Right forelimb (tissue), 1 donor: Measurements from ENCODE around the gene KIAA0319L.

Experiments
- DNase-seq: peaks from one replicate; pipeline ENCODE4 v3.0.0-alpha.2; 2018

Gene KIAA0319L

GRCh38 chr1:35535243-35535642, 22.0 kb downstream of the KIAA0319L start:
- no peak for DNase-seq

- DNase-seq: no peak
These were observed 23.6 kb downstream of the KIAA0319L start for GRCh38 chr1:35533586-35533985.

DNA sequence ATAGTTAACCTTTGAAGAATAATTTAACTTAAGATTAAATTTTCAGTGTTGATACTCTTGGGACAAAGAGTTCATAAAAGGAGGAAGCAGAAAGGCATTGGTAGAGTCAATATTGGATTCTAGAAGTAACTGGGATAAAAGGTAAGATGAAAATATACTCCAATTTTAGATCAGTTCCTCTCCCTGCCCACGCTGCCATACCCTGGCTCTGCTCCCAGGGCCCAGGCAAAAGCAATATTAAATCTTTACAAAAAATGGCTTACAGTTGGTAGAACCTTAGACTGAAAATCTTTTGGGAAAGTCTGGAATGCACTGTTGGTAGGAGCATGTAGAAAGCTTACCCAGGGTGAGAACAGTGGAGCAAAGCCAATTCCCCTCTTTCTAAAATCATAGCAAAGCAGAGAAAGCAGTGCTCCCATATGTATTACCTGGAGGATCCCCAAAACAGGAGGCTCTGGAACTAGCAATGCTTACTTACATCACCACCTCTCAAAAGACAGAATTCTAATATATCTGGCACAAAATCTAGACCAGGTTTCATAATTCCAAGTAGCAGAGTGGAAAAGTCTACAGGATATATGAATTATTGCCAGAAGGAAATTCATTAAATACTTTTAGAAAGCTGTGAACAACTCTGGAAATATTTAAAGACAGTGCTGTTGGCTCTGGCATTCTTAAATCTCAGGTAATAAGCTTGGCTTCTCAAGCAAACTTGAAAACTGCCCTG, 24.5 kb downstream of the KIAA0319L start:
- DNase-seq: no peak

DNA sequence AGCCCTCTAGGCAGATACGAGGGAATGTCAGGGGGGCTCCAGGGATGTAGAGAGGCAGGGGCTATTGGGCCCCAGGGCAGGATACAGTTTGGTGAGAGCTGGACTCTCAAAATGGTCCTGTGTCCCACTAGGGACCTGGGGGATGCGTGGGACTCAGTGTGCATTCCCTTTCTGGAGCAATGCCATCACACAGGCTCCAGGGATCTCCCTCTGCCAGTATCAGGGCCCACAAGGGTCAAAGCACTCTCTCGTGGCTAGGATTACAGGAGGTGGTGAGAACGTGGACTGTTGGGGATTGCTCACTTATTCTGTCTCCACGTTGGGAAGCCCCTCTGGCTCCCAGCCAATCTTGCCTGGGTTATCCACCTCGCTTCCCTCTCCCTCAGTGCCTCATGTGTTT, 25.8 kb downstream of the KIAA0319L start:
- no peak for DNase-seq

- DNase-seq: no peak
These were observed 26.3 kb downstream of the KIAA0319L start for GRCh38 chr1:35530946-35531345.

- DNase-seq: no peak
These were observed 27.0 kb downstream of the KIAA0319L start for GRCh38 chr1:35530168-35530567.

GRCh38 chr1:35524106-35524505, 33.1 kb downstream of the KIAA0319L start:
- DNase-seq: no peak

DNA sequence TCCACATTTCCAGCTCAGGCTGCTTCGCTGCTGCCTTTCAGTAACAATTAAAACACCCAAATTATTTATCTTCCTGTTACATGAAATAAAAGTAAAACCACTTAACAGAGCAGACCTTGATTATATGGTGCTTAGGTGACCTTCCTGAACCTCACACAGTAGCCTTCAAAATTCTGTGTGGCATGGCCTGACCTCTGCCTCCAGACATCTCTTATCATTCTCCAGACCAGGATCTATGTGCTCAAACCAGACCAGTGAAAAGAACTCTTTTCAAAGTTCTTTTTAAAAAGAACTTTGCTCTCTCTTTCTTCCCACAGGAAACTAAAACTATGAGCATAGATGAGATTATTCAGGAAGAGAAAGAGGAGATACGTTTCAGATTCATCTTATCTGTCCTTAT, 37.8 kb downstream of the KIAA0319L start:
- no peak for DNase-seq

- no peak for DNase-seq
These were observed 39.0 kb downstream of the KIAA0319L start for GRCh38 chr1:35518183-35518582.

- no peak for DNase-seq
These were observed 45.9 kb downstream of the KIAA0319L start for GRCh38 chr1:35511305-35511704.

GRCh38 chr1:35509558-35509957, 47.6 kb downstream of the KIAA0319L start:
- no peak for DNase-seq

GRCh38 chr1:35507947-35508346, 49.3 kb downstream of the KIAA0319L start:
- DNase-seq: no peak

- no peak for DNase-seq
These were observed 50.0 kb downstream of the KIAA0319L start for GRCh38 chr1:35506960-35507912.

DNA sequence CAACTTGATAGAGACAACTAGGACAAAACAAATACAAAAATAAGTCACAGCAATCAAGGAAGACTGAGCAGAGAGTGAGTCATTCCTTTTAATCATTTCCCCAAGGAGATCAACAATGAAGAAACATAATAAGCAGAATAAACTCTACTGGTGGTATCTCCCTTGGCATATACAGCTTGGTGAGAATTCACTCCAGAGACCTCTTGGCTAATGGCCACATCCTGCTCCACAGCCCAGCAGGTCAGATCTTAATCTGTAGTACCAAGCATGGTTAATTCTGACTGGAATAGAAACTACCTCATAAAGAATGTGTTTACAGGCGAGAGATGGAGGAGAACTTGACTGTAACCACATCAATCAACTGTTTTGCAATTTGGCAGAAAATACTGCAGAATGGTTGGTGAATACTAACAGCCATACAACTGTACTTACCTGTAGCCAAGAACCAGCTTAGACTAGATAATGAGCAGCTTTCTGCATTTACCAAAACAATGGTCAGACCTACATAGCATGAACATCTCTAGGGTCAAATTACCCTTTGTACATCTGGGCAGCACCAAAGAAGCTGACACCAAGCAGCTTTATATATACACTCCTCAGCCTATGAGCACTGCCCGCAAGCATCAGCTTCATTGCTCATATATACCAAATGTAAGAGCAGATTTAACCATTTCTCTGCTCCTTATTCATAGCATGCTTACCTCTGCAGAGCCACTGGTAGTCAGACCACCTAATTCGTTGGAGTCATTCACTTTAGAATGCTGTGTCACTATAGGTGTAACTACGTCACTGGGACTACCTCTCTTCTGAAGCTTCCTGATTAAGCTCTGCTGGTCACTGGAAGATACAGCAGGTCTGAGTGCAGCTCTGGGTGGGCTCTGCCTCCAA, 51.0 kb downstream of the KIAA0319L start:
- DNase-seq: no peak

DNA sequence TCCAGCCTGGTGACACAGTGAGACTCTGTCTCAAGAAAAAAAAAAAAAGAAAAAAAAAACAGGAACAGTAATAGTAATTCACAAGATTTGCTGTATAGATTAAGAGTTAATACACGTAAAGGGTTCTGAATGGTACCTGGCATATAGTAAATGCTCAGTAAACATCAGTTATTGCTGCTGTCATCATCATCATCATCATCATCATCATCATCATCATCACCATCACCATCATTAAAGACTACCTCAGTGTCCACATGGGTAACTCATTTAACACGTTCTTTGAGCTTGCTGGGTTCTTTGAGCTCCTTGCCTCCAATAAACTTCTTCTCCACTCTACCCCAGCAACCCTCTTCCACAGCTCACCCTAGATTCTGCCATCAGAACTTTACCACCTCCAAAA, 55.0 kb downstream of the KIAA0319L start:
- DNase-seq: no peak

- DNase-seq: no peak
These were observed 56.8 kb downstream of the KIAA0319L start for GRCh38 chr1:35500439-35500838.

GRCh38 chr1:35499652-35500176, 57.5 kb downstream of the KIAA0319L start:
- DNase-seq: no peak

DNA sequence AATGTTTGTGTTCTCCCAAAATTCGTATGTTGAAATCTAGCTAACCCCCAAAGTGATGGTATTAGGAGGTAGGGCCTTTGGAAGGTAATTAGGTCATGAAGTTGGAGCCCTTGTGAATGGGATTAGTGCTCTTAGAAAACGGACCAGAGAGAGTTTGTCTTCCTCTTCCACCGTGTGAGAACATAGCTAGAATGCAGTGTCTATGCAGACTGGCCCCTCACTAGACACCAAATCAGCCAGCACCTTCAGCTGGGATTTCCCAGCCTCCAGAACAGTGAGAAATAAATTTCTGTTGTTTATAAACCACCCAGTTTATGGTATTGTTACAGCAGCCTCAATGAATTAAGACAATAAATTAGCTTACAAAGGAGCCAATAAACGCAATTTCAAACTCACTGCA, 58.0 kb downstream of the KIAA0319L start:
- DNase-seq: no peak

DNA sequence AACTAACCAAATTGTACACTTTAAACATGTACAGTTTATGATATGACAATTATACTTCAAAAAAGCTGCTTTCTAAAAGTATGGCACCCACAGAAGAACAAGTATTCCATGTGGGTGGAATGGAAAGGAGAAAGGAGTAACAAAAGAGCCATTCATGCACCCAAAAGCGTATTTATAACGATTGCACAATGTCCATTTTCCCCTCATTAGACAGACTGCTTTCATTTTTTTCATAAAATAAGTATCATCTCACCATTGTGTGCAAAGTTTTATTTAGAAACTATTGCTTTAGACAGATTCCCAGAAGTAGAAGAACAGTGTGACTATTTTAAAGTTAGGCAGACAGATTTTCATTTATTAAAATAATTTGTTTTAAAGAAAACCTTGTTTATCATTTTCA, 59.6 kb downstream of the KIAA0319L start:
- DNase-seq: no peak

DNA sequence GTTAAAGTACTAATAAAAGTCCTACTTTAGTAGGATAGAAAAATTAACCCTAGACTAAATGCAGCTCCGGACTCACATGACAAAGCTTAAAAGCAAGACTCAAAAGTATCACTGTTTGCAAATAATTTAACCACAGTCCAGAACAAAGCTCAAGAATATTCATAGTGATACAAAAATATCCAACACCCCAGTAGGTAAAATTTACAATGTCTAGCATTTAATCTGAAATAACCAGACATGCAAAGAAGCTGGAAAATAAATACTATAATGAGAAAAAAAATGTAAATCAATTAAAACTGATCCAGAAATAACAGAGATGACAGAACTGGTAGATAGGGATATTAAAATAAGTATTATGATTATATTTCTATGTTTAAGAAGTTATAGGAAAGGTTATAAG, 67.0 kb downstream of the KIAA0319L start:
- DNase-seq: no peak

- DNase-seq: no peak
These were observed 68.9 kb downstream of the KIAA0319L start for GRCh38 chr1:35488336-35488735.

DNA sequence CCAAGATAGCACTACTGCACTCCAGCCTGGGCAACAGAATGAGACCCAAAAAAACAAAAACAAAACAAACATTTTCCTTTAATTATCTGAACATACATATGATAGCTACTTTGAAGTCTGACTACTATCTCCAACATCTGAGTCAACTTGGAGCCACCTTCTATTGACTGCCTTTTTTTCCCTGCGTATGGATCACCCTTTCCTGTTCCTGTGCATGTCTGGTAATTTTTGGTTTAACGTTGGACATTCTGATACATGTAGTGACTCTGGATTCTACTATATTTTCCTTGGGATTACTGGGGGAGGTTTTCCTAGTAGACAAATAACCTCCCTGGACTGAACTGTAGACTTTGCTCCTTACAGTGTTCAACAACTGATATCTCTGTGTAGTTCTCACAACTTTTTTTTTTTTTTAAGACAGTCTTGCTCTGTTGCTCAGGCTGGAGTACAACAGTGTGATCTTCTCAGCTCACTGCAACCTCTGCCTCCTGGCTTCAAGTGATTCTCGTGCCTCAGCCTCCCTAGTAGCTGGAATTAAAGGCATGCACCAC, 70.3 kb downstream of the KIAA0319L start:
- DNase-seq: no peak
